Measurements from ENCODE around the gene CFAP77.

- TF ChIP-seq EZH2phosphoT487 (IDR thresholded peaks at IDR 0.05; ENCODE audit: insufficient read depth, low read depth) (no peak), EZH2 (IDR thresholded peaks at IDR 0.05; ENCODE audit: insufficient read depth, poor library complexity, severe bottlenecking) (no peak)
Measured at GRCh38 chr9:132461971-132462370, 52.0 kb downstream of the CFAP77 start.
